ENCODE results near the gene ZNF329. TPM values are rescaled to one million over a fixed set of nuclear protein-coding genes. Genes with fewer than 3 reads are reported as not detected.

The ZNF329 gene
- total RNA-seq, 2 donors from 2014 or later: 3.6 to 8.1 TPM

DNA sequence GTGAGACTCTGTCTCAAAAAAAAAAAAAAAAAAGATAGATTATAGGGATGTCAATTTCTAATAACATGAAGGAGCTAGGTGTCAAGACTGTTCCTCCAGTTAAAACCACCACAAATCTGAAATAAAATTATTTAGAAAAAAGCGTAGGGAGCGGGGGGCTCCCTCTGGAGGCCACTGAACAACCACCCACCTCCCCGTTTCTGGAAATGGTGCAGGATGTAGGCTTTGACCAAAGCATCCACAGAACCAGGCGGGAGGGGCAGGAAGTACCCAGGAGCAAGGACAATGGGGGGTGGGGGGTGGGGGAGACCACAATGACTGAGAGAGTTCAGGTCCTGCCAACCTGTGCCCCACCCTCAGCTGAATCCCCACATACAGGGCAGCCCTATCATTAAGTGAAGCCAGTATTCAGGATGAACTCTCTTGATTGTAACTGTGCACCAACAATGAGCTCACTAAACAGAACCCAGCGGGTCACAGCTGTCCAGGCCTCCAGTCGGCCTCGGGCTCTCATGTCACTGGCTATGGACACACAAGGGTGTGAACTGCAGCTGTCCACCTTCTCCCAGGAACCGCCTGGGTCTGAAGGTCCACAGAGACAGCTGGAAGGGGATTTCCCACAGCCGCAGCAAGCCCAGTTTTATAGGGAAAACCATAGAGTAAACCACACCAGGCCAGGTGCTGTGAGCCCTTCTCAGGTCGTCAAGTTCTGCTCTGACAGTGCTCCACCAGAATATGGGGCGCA, 59.2 kb downstream of the ZNF329 start:
- DNase-seq (ENCODE audit: low spot score in 2 of 2): no peak
- Mint-ChIP-seq H3K9me3 (peaks cover 15 to 29% of the 10 kb centered on the region in 2 donors), H3K36me3 (peaks cover 41 to 64% of the 10 kb centered on the region in 2 donors), H3K27ac (no peak overlapping the region)
- ATAC-seq: no peak

- no peak for DNase-seq (ENCODE audit: low spot score in 2 of 2)
- H3K9me3 Mint-ChIP-seq: peaks cover 15 to 21% of the 10 kb centered on the region in 2 donors
- peaks cover 41 to 63% of the 10 kb centered on the region in 2 donors for H3K36me3 Mint-ChIP-seq
- ATAC-seq: no peak
- no peak overlapping the region for H3K27ac Mint-ChIP-seq
Measured at GRCh38 chr19:58089846-58090245, 60.7 kb downstream of the ZNF329 start.

GRCh38 chr19:58088521-58089052, 62.0 kb downstream of the ZNF329 start:
- DNase-seq (ENCODE audit: low spot score in 2 of 2): no peak
- ATAC-seq: no peak
- Mint-ChIP-seq H3K27ac (no peak overlapping the region), H3K9me3 (peaks cover 17 to 25% of the 10 kb centered on the region in 2 donors), H3K36me3 (peaks cover 47 to 62% of the 10 kb centered on the region in 2 donors)

- ATAC-seq: no peak
- Mint-ChIP-seq H3K9me3 (peaks cover 13 to 20% of the 10 kb centered on the region in 2 donors), H3K27ac (no peak overlapping the region), H3K36me3 (peaks cover 48 to 52% of the 10 kb centered on the region in 2 donors)
- no peak for DNase-seq (ENCODE audit: low spot score in 2 of 2)
Measured at GRCh38 chr19:58086825-58087710, 63.5 kb downstream of the ZNF329 start.

DNA sequence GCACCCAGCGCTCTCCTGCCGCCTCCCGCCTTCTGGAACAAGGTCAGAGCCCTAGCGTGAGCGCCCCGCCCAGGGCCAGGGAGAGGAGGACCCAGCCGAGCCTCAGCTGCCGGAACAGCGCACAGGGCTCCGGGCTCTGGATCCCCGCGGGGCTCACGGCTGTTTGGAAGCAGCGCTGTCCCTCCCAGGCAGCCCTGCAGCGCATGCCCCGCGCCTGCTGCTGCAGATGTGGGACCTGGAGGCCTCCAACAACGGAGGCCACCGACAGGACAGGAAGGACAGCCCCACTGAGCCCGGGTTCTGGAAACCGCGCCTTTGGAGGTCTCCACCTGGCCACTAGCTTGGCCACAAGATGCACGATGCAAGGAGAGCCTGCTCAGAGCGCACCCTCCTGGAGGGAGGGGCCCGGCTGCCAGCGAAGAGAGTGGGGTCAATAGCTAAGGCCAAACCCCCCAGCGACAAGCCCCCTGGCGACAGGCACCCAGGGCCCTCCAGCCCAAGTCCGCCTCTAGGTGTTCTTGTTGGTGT, 65.2 kb downstream of the ZNF329 start:
- H3K9me3 Mint-ChIP-seq: peaks cover 23 to 27% of the 10 kb centered on the region in 2 donors
- no peak overlapping the region for H3K27ac Mint-ChIP-seq
- peaks cover 55 to 57% of the 10 kb centered on the region in 2 donors for H3K36me3 Mint-ChIP-seq
- DNase-seq (ENCODE audit: low spot score in 2 of 2) (no peak), ATAC-seq (no peak)

DNA sequence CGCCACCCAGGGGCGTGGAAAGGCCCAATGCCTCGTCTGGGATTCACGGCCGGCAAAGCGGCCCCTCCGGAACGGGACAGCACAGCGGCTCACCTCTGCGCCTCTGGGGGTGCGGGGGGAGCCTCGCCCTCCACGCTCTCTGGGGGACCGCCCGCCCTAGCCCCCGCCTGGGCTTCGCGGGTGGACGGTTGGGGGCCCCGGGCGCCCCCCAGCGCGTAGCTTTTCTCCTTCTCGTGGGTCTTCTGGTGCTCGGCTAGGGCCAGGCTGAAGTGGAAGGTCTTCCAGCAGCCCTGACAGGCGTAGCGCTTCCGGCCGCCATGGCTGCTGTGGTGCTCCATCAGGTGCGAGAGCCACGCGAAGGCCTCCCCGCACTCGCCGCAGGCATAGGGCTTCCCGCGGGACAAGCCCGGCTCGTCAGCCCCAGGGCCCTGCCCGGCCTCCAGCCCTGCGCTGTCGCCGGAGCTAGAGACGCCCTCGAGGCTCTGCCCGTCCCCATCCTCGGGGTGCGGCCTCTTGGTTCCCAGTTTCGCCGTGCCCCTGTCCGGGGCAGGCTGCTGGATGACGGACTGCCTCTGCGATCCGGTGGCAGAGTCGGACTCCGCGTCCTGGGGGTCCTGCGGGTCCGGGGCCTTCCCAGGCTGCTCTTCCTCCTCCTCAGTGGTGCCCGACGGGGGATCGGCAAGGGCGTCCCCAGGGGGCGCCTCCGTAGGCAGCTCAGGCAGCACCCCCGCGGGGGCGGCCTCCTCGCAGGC, 65.8 kb downstream of the ZNF329 start:
- Mint-ChIP-seq H3K36me3 (peaks cover 58 to 59% of the 10 kb centered on the region in 2 donors), H3K27ac (no peak overlapping the region), H3K9me3 (peaks cover 27 to 29% of the 10 kb centered on the region in 2 donors)
- no peak for ATAC-seq
- no peak for DNase-seq (ENCODE audit: low spot score in 2 of 2)

DNA sequence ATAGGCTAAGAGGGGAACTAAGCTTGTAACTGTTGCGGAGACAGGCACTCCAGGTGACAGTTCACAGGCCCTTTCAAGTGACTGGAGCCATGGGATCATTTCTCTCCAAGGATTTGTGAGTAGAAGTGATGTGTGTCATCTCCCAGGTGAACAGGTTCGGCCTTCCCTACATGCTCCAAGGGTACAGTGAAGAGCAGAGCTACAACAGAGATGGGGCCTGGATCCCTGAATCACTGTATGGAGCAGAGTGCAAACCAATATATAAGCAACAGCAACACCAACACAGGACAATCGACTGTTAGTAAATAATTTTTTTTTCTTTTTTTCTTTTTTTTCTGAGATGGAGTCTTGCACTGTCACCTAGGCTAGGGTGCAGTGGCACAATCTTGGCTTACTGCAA, 67.6 kb downstream of the ZNF329 start:
- H3K27ac Mint-ChIP-seq: no peak overlapping the region
- no peak for ATAC-seq
- H3K36me3 Mint-ChIP-seq: peaks cover 46 to 54% of the 10 kb centered on the region in 2 donors
- DNase-seq (ENCODE audit: low spot score in 2 of 2): no peak
- H3K9me3 Mint-ChIP-seq: peaks cover 21 to 24% of the 10 kb centered on the region in 2 donors

DNA sequence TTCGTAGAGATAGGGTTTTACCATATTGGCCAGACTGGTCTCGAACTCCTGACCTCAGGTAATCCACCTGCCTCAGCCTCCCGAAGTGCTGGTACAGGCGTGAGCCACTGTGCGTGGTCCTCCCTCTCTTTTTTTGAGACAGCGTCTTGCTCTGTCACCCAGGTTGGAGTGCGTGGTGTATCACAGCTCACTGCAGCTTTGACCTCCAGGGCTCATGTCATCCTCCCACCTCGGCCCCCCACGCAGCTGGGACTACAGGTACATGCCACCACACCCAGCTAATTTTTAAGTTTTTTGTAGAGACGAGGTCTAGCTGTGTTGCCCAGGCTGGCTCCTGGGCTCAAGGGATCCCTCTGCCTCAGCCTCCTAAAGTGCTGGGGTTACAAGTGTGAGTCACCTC, 70.8 kb downstream of the ZNF329 start:
- Mint-ChIP-seq H3K36me3 (peaks cover 33 to 52% of the 10 kb centered on the region in 2 donors), H3K27ac (no peak overlapping the region), H3K9me3 (peaks cover 26 to 30% of the 10 kb centered on the region in 2 donors)
- DNase-seq (ENCODE audit: low spot score in 2 of 2) (no peak), ATAC-seq (no peak)

Other genes starting within 250 kb of the ZNF329 start
- 10 to 100 TPM; 13.7 to 16.8 TPM for gene ZNF417, start 234.2 kb downstream of the ZNF329 start, total RNA-seq
- 1 to 10 TPM; 2.4 to 3.1 TPM for gene ZNF418, start 215.4 kb downstream of the ZNF329 start, total RNA-seq
- 1 to 10 TPM; 5.0 to 6.0 TPM for gene ZNF256, start 203.1 kb downstream of the ZNF329 start, total RNA-seq
- gene C19orf18, start 176.3 kb downstream of the ZNF329 start, total RNA-seq: under 1 TPM in 1 of 2 donors, not detected in 1; 0.56 TPM
- 1 to 10 TPM; 3.2 to 9.1 TPM for gene ZNF606, start 148.0 kb downstream of the ZNF329 start, total RNA-seq
- gene ZSCAN1, start 116.8 kb downstream of the ZNF329 start, total RNA-seq: not detected
- gene ZNF135, start 91.5 kb downstream of the ZNF329 start, total RNA-seq: under 1 TPM; 0.58 to 0.82 TPM
- 10 to 100 TPM; 22.8 to 25.6 TPM for gene ZSCAN18, start 52.6 kb downstream of the ZNF329 start, total RNA-seq
- 10 to 100 TPM; 19.8 to 34.1 TPM for gene ZNF274, start 32.3 kb upstream of the ZNF329 start, total RNA-seq
- 10 to 100 TPM; 34.0 to 51.9 TPM for gene ZNF544, start 78.1 kb upstream of the ZNF329 start, total RNA-seq
- 1 to 10 TPM; 4.5 to 5.6 TPM for gene ZNF8, start 128.2 kb upstream of the ZNF329 start, total RNA-seq
- 10 to 100 TPM; 30.3 to 37.8 TPM for gene ERVK3-1, start 154.6 kb upstream of the ZNF329 start, total RNA-seq
- 1 to 10 TPM; 3.1 to 4.3 TPM for gene ZSCAN22, start 176.2 kb upstream of the ZNF329 start, total RNA-seq
- gene A1BG, start 202.7 kb upstream of the ZNF329 start, total RNA-seq: 10 to 100 TPM; 12.9 to 14.9 TPM
- 1 to 10 TPM in 1 of 2 donors, under 1 TPM in 1; 0.23 to 2.6 TPM for gene ZNF497, start 212.0 kb upstream of the ZNF329 start, total RNA-seq
- gene ZNF837, start 230.2 kb upstream of the ZNF329 start, total RNA-seq: 1 to 10 TPM in 1 of 2 donors, under 1 TPM in 1; 0.48 to 2.1 TPM
- gene RPS5, start 236.5 kb upstream of the ZNF329 start, total RNA-seq: 1,000 to 10,000 TPM; 1,454 to 1,511 TPM
- under 1 TPM; 0.48 to 0.60 TPM for gene RNF225, start 244.9 kb upstream of the ZNF329 start, total RNA-seq

Measured in activated naive CD4-positive, alpha-beta T cell treated with anti-CD3 and anti-CD28 coated beads, Interleukin-2, amount 50 U/mL, for 72 hours (primary cell).